GM21526 (cell line): Measurements from ENCODE around the gene SNAP23.

Experiments used
- ATAC-seq: cut with Tn5 transposase; IDR thresholded peaks from one replicate; pipeline ENCODE4 v1.9.1; 2021; ENCODE audit warnings: moderate library complexity; ENCODE audit not compliant: unreplicated experiment, low FRiP score

The SNAP23 gene

DNA sequence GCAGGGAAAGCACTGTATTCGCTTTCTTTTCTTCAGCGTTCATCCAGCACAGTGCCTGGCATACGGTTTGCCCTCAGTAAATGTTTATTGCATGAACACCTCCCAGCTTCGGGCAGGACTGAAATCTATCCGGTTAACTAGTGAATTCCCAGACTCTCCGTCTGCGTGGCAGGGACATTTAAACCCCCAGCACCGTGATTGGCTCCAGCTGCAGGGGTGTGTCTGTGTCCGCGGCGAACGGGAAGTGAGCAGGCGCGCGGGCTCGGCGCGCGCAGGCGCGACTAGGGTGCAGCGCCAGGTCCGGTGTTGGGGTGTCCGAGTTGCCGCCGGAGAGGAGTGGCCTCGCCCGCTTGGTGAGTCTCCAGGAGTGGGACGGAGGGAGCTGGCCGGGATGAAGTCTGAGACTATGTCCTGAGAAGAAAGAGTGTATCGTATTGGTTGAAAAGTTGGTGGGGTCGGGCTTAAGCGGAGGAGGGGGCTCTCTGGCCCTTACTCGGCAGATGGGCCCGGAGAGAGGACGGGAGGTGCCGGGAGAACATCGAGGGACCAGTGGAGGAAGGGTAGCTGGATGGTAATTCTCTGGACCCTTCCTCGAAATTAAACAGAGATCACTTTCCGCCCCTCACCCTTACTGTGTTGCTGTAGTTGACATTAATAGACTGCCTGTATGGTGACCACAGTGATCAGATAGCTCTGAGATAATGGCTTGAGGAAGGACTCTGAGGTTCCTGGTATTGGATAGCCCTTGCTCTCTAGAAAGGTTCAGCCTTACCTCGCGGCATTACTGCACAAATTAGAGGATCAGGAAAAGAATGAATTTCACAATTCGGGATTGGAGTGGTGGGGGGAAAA, at the start of gene SNAP23:
SNAP23 (plus strand) TSS at position 274 of the 852 bp plus-strand sequence. CDS start 16,213 bp downstream, outside the sequence.
- ATAC-seq = peak; percentile 70

GRCh38 chr15:42447599-42447998, 47.8 kb upstream of the SNAP23 start:
- no peak for ATAC-seq

GRCh38 chr15:42448281-42448680, 47.2 kb upstream of the SNAP23 start:
- ATAC-seq = no peak

DNA sequence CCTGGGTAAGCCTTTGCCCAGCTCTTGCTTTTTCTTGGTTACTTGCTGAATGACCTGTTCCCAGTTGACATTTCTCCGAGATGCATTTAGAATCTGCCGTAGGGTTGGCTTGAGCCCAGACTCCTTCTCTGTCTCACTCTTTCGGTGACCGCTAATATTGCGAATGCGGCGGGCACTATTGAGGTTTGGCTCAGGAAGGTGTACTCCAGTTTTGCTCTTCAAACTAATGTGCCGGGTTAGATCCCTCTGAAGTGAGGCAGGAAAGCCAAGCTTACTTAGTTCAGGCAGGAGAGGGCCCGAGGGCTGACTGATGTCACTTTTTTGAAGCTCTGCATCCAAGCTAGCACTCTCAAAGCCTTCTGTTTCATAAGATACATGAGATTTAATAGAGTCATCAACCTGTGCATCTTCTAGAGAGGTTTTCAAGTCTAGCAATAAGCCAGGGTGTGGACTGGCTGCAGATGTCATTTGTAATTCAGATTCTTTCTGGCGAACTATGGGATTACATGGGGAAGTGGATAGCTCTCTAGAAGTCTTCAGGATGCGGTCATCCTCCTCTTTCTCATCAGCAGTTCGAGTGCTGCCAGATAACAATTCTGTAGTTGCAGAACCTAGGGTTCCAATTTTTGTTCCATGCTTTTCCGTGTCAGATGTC, 45.5 kb upstream of the SNAP23 start:
- ATAC-seq = no peak

DNA sequence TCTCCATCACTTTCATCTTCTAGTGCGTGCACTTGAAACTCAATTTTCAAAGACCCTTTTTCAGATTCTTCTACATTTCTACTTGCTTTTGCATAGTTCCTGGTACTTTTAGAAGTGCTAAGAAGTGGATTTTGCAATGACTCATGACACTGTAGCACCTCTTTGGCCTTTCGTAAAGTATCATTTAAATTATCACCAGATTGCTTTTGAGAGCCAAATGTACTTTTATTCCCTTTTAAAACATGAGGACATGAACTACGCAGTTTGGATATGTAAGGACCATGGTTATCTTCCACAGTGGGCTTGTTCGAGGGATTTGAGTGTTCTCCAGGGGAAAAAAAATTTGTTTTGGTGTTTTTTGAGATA, 45.0 kb upstream of the SNAP23 start:
- no peak for ATAC-seq

DNA sequence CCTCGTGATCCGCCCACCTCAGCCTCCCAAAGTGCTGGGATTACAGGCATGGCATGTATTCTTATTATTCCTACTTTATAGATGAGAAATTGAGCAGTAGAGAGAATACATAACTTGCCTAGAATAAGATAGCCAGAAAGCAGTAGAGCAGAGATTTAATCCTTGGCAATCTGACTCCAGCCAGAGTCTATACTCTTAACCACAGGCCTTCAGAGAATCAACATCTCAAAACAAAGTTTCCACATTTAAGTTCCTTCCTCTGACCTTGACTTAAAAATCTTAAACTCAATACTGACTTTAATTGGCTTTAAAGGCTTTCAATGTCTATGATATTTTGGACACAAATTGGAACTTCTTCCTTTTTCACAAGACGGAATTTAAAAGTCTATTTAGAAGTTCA, 41.6 kb upstream of the SNAP23 start:
- no peak for ATAC-seq

GRCh38 chr15:42456531-42456930, 38.9 kb upstream of the SNAP23 start:
- no peak for ATAC-seq

DNA sequence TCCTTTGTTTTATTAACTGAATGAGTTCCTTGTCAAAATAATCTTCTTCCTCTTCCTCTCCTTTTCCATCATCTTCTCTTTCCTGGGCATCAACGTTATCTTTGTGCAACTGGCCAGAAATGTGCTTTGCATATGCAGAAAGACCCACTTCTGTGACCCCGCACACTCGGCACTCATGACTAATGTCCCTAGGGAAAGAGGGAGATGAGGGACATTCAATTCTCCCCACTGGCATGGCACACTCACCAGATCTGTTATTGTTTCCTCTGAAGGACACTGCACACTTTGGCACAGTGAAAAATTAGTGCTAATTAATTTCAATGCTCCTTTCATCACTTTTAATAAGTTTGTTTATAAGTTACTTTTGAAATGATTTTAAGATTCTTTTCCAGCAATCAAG, 38.5 kb upstream of the SNAP23 start:
- ATAC-seq = no peak

- peak; percentile 75 for ATAC-seq
Observed at GRCh38 chr15:42457445-42458442, 37.7 kb upstream of the SNAP23 start.

DNA sequence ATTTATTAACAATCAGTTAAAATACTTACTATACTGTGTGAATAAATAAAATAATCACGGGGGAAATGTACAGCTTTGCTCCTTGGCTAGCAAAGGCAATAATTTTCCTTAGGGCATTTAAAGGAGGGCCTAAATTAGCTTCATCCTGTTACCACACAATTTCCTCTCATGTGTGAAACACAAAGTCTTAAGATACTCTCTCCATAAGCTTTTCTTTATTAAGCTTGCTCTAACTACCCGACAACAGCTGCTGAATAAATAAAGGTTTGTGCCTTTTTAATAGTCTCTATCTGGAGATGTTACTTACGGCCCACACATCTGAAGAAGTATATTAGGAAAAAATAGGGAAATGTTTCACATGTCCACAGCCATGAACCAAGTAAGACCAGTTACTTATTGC, 34.2 kb upstream of the SNAP23 start:
- no peak for ATAC-seq

DNA sequence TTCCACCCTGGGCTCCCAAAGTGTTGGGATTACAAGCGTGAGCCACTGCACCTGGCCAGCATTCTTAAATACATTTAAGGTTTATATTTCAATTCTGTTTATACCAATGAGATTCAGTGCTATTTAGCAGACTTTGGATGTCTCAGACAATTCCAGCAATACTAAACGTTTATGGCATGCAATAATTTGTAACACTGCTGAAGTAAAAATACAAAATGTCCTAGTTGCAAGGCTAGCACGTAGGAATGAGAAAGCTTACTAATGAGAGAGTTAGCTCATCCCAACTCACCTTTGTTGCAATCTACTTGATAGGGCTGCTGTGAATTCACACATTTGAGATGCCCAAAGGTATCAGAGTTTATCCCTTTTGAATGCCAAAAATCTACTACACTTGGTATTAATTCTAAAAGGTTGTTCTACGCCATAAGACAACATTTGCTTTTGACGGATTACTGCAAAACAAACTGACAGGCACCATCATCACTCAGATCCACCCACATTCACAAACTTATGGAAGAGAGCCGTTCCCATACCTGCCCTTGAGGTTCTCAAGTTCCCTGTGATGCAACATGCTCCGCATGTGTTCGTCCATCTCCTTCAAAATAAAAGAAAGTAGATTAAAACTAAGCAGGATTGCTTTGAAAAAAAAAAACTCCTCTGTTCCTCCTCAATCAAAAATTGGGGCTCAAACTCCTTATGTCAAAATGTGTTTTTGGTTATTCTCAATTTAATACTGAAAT, 29.7 kb upstream of the SNAP23 start:
- no peak for ATAC-seq

GRCh38 chr15:42471002-42471401, 24.4 kb upstream of the SNAP23 start:
- ATAC-seq = no peak

- ATAC-seq = no peak
Observed at GRCh38 chr15:42474827-42475226, 20.6 kb upstream of the SNAP23 start.

DNA sequence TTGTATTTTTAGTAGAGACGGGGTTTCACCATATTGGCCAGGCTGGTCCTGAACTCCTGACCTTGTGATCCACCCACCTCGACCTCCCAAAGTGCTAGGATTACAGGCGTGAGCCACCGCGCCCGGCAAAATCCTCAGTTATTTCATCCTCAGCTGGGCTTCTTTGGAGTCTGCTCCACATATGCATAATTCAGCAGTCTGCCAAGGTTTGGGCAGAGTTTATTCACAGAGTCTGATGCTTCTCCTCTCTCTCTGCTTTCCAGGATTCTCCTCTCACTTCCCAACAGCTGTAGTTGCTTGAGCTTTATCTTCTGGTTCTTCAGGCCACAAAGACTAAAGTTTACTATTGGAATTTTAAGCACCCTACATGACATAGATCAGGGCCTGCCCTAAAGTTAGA, 12.7 kb upstream of the SNAP23 start:
- ATAC-seq = no peak

- no peak for ATAC-seq
Observed at GRCh38 chr15:42483677-42484076, 11.8 kb upstream of the SNAP23 start.

GRCh38 chr15:42490291-42490670, 5.2 kb upstream of the SNAP23 start:
- ATAC-seq = no peak

GRCh38 chr15:42490671-42491538, 4.5 kb upstream of the SNAP23 start, which contains the start of gene ZNF106:
Gene ZNF106, minus strand, starts transcription at chr15:42491141. Its CDS starts 18,852 bp downstream, at chr15:42472289.
- no peak for ATAC-seq

DNA sequence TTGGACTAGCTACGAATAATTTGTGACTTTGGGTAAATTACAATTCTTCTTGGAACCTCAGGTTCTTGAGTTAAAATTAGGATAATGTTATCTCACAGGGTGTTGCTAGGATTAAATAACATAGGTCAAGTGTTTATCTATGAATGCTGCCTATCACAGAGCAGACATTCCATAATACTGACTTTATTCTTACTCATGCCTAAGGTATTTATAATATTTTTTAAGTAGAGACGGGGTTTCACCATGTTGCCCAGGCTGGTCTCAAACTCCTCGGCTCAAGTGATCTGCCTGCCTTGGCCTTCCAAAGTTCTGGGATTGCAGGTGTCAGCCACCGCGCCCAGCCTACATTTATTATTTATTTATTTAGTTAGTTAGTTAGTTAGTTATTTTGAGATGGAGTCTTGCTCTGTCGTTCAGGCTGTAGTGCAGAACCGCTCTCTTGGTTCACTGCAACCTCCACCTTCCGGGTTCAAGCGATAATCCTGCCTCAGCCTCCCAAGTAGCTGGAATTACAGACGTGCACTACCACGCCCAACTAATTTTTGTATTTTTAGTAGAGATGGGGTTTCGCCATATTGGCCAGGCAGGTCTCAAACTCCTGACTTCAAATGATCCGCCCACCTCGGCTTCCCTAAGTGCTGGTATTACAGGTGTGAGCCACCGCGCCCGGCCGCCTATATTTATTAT, 3.8 kb upstream of the SNAP23 start:
- ATAC-seq = no peak

GRCh38 chr15:42493679-42494078, 1.8 kb upstream of the SNAP23 start:
- ATAC-seq = no peak
